Epithelial cell of esophagus (primary cell): Measurements from ENCODE around the gene PRKCZ.

Source experiments
- DNase-seq: peaks from one replicate; pipeline ENCODE4 v3.0.0; 2010; ENCODE audit warnings: low read depth
- H3K4me3 ChIP-seq: 2 replicates; pipeline ENCODE4 v1.5.1; 2011; ENCODE audit warnings: mild to moderate bottlenecking, low read length, control low read depth
- CTCF ChIP-seq: IDR thresholded peaks from 2 replicates; pipeline ENCODE4 v1.5.1; 2011; ENCODE audit warnings: low read depth, mild to moderate bottlenecking, low read length, control low read depth, inconsistent platforms; ENCODE audit not compliant: insufficient read depth; ENCODE audit errors: missing control alignments

The PRKCZ gene

GRCh38 chr1:2046174-2046917 is 3.9 kb upstream of the PRKCZ start:
- peak; percentile 68 for DNase-seq
- peak; percentile 69 for TF ChIP-seq CTCF
- no peak overlapping the region for H3K4me3 ChIP-seq

- no peak for TF ChIP-seq CTCF
Measured at GRCh38 chr1:2046953-2047748, 3.1 kb upstream of the PRKCZ start.

GRCh38 chr1:2047749-2048729 is 2.2 kb upstream of the PRKCZ start:
- H3K4me3 ChIP-seq, result no peak overlapping the region
- no peak for TF ChIP-seq CTCF
- no peak for DNase-seq

More at GRCh38 chr1:2046953-2047748, 3.1 kb upstream of the PRKCZ start:
- H3K4me3 ChIP-seq, result no peak overlapping the region
- no peak for DNase-seq

GRCh38 chr1:2049225-2049717 is 940 bp upstream of the PRKCZ start:
- TF ChIP-seq CTCF, result peak; percentile 48
- DNase-seq, result peak; percentile 51
- H3K4me3 ChIP-seq, result peak overlapping the region; percentile 68

- peak; percentile 66 for DNase-seq
- TF ChIP-seq CTCF, result no peak
- peak overlapping the region; percentile 72 for H3K4me3 ChIP-seq
Measured at GRCh38 chr1:2050461-2050792, 216 bp downstream of the PRKCZ start.
